Measurements from ENCODE around the gene ASMTL.
"Not testable (repeated sequence)": the region's sequence is repeated elsewhere in the genome, so short reads cannot be mapped to it uniquely, and the experiment has no call there.

ASMTL gene, protein sequence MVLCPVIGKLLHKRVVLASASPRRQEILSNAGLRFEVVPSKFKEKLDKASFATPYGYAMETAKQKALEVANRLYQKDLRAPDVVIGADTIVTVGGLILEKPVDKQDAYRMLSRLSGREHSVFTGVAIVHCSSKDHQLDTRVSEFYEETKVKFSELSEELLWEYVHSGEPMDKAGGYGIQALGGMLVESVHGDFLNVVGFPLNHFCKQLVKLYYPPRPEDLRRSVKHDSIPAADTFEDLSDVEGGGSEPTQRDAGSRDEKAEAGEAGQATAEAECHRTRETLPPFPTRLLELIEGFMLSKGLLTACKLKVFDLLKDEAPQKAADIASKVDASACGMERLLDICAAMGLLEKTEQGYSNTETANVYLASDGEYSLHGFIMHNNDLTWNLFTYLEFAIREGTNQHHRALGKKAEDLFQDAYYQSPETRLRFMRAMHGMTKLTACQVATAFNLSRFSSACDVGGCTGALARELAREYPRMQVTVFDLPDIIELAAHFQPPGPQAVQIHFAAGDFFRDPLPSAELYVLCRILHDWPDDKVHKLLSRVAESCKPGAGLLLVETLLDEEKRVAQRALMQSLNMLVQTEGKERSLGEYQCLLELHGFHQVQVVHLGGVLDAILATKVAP

DNA sequence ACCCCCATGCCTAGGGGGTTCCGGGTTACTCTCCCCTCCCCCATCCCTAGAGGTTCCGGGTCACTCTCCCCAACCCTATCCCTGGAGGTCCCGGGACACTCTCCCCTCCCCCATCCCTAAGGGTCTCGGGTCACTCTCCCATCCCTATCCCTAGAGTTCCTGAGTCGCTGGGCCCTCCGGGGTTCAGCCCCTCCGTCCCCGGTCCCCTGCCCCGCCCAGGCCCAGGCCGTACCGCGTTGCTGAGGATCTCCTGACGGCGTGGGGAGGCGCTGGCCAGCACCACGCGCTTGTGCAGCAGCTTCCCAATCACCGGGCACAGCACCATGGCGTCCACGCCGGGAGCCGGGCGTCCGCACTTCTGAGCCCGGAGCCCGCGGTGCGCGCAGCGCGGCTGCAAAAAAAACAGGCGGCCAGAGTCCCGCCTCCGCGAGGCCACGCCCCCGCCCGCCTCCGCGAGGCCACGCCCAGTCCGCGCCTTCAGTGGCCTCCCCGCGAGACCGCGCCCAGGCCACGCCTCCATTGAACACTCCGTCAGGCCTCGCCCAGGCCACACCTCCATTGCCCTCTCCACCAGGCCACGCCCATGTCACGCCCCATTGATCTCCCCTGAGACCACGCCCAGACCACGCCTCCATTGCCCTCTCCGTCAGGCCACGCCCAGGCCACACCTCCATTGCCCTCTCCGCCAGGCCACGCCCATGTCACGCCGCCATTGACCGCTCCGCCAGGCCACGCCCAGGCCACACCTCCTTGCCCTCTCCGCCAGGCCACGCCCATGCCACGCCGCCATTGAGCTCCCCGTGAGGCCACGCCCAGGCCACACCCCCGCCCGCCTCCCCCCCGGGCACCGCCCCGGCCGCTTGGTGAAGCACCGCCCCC, at the start of gene ASMTL:
ASMTL (minus strand) TSS at position 394 of the 879 bp plus-strand sequence; CDS start at position 325, 69 bp downstream.
- peak; percentile 100 for DNase-seq

DNA sequence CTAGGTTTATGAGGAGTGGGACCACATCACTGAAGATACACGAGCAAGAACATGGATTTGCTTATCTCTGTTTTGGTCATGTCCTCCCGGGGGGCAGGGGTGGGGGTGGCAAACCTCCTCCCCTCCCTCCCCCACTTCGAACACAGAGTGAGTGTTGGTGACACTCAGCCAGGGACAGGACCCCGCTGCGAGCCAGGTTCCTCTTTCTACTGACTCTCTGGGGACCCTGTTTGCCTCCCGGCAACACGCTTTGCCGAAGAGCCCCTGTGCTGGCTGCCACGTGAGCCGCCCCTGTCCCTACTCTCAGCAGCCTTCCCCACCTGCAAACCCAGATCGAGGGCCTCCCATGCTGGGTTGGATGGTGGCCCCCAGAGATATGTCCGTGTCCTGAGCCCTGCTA, 49.5 kb upstream of the ASMTL start:
- DNase-seq = peak; percentile 18 to 25

DNA sequence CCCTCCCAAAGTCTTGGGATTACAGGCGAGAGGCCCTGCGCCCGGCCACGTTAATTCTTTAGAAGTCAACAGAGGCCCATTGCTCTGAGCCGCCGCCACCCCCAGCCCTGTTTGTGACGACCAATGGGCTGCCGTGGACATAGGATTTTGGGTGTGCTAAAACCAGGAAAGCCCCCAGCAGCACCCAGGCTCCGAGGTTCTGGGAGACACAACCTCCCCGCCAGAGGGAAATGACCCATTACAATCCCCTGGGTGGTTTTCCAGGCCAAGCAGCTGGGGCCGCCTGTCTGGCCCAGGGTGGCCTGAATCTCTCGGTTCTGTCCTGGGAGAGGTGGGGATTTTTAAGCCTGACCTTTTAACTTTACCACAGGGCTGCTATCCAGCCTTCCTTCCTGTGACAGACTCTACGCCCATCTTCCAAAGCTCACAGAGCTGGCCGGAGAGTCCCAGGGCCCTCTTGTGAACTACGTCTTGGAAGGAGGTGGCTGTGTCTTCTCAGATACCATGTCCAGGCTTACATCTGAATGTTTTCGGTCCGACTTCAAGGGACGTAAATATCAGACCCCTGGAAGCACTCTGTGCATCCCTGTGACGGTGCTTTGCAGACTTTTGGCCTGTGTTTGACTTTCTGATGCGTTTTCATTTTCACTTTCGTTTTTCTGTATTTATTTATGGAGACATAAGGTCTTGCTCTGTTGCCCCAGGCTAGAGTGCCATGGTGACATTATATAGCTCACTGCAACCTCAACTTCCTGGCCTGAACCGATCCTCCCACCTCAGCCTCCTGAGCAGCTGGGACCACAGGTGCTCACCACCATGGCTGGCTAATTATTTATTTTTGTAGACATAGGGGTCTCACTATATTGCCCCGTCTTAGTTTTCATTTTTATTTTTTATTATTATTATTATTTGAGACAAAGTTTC, 48.3 kb upstream of the ASMTL start:
- DNase-seq = peak; percentile 27 to 32

DNA sequence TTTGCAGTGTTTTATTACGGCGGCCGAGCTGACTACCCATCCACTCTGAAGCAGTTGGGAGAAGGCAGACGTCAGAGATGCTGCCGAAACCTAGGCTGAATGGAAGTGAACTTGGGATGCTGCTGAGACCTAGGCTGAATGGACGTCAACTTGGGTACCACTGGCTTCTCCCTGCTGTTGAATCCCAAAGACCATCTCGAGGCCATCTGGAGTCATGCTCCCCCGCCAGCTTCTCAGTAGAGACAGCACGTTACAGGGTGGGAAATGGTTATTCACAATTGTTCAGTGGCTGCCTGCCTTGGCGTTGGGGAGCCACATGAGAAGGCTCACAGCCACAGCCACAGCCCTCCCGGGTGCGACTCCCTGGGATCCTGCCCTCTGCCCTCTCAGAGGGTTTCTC, 43.4 kb upstream of the ASMTL start:
- peak in 1 of 2 experiments; percentile 12 for DNase-seq

DNA sequence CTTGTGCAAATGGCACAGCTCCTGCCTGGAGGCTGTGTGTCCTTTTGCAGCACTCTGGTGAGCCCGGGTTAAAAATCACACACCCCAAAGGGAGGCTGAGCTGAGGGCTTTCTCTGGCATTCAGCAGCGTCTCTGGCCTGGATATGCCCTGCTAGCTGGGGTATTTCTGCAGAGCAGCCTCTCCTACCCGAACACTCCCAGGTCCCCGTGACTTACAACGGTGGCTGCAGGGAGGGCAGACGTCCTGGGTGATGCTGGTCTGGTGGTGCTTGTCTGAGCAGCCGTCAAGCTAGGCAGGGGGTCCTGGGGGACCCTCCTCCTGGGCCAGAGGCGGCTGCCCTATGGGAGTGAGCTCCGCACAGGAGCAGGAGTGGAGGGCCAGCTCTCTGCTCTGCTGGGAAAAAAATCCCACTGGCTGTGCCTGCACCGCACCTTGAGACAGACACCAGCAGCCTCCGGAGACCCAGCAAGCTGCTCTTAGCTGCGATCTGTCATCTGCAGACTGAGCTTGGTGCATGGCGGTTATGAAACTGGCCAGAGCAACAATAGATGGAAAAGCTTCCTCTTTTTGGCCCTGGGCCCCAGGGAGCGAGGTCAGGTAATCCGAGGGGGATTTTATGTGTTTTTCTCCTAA, 41.3 kb upstream of the ASMTL start:
- peak in 1 of 2 experiments; percentile 19 for DNase-seq

DNA sequence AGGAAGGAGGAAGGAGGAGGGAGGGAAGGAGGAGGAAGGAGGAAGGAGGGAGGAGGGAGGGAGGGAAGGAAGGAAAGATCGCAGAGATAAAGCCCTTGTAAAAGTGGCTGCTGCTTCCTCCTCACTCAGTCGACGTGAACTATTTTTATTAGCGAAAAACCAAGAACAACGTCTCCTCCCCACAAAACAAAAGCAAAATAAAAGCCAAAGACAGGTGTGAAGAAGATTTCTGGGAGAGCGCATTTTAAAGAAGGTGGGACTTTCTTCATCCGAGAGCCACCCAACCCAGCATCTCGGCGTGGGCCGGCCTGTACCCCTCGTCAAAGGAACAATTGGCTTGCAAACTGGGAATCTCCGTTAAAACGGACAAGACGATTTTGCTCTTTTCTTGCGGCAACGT, 40.7 kb upstream of the ASMTL start:
- no peak for DNase-seq

DNA sequence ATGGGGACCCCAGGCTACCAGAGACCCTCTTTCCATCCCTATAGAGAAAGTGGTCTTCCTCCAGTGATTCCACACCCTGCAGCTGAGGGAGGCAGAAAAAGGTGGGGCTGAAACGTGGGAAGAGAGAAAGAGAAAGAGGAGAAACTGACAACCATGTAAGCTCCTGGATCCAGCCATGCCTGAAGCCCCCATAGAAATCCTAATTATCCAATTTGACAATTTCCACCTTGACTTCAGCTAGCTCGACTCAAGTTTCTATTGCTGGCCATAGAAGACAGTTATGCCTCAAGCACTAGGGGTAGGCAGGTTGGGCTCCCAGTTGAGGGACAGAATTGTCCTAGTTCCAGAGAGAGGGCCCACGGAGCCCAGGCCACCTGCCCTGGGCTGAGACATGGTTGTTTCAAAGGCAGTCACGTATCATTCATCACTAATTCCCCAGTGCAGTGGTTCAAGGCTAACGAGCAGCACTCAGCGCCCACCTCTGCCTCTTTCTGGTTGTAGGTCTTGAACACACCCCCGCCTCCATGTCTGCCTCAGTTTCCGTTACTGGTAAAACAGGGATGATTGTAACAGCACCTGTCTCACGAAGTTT, 39.8 kb upstream of the ASMTL start:
- peak in 1 of 2 experiments; percentile 24 for DNase-seq

DNA sequence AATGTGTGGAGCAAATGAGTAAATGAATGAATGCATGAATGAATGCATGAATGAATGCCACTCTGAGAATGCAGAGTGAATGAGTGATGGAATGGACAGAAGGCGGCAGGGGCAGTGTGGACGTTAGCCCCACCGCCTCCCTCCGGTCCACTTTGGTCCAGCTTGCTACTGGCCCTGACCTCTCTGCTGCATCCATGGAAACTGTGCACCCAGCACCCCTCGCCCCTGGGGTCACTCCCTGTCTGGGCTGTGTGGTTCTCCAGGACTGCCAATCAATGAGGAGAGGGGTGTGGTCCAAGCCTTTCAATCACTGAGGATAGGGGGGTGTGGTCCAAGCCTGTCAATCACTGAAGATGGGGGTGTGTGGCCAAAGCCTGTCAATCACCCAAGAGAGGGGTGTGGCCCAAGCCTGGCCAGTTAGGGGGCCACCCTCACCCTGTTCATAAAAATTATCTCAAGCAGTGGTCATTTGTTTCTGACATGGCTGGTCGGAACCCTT, 39.2 kb upstream of the ASMTL start:
- peak; percentile 82 for DNase-seq

DNA sequence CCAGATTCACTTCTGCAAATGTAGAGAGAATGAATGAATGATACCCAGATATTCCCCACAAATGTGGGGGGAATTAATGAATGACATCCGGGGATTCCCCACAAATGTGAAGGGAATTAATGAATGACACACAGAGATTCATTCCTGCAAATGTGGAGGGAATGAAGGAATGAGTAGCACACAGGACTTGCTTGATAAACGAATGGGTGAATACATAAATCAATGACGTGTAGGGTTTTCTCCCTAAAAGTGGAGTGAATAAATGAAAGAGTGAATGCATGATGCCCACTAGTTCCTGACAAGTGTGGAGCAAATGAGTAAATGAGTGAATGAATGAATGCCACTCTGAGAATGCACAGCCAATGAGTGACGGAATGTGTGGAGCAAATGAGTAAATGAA, 38.5 kb upstream of the ASMTL start:
- not testable (repeated sequence) for DNase-seq

DNA sequence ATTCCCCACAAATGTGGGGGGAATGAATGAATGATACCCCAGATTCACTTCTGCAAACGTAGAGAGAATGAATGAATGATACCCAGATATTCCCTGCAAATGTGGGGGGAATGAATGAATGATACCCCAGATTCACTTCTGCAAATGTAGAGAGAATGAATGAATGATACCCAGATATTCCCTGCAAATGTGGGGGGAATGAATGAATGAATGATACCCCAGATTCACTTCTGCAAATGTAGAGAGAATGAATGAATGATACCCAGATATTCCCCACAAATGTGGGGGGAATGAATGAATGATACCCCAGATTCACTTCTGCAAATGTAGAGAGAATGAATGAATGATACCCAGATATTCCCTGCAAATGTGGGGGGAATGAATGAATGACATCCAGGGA, 38.0 kb upstream of the ASMTL start:
- DNase-seq = not testable (repeated sequence)

DNA sequence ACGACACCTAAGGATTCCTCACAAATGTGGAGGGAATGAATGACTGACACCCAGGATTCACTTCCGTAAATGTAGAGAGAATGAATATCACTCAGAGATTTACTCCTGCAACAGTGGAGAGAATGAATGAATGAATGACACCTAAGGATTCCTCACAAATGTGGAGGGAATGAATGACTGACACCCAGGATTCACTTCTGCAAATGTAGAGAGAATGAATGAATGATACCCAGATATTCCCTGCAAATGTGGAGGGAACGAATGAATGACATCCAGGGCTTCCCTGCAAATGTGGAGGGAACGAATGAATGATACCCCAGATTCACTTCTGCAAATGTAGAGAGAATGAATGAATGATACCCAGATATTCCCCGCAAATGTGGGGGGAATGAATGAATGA, 36.6 kb upstream of the ASMTL start:
- not testable (repeated sequence) for DNase-seq

DNA sequence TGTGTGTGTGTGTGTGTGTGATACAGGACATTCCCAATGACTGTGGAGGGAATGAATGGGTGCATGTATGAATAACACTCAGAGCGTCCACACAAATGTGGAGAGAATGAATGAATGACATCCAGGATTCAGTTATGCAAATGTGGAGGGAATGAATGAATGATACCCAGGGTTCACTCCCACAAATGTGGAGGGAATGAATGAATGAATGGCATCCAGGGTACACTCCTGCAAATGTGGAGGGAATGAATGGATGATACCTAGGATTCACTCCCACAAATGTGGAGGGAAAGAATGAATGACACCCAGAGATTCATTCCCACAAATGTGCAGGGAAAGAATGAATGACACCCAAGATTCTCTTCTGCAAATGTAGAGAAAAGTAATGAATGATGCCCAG, 36.0 kb upstream of the ASMTL start:
- no peak for DNase-seq

DNA sequence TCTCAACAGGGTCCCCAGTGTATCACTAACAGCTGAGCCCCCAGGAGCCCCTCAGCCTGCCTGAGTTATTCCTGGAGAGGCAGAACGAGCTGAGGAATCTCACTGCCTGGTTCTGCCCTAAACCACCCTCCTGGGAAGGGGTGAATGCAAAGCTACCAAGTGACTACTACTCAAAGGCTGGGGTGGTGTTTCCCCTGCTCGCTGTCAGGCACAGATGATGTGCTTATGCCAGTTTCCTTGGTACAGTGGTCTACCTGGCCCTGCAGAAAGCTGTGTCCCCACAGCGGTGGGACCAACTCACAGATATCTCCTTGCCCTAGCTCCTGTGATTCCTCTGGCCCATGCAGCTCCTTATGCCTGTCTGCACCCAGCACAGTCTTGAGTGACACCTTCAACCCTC, 35.4 kb upstream of the ASMTL start:
- peak in 1 of 2 experiments; percentile 15 for DNase-seq

DNA sequence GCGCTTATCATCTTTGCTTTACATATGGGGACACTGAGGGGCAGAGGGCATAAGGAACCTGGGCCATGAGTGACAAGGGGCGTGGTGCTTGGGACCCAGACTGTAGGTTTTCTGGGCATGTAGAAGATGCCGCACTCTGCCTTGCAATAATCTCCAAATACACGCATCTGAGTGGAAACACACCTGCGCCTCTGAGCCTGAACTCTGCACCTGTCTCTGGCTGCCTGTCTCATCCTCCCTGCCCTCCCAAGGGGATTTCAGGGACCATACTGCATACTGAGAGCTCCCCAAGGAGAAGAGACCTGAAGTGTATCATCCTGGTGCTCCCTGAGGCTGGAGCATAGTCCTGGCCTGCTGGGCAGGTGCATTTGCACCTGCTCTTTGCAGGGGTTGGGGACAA, 34.7 kb upstream of the ASMTL start:
- no peak for DNase-seq

DNA sequence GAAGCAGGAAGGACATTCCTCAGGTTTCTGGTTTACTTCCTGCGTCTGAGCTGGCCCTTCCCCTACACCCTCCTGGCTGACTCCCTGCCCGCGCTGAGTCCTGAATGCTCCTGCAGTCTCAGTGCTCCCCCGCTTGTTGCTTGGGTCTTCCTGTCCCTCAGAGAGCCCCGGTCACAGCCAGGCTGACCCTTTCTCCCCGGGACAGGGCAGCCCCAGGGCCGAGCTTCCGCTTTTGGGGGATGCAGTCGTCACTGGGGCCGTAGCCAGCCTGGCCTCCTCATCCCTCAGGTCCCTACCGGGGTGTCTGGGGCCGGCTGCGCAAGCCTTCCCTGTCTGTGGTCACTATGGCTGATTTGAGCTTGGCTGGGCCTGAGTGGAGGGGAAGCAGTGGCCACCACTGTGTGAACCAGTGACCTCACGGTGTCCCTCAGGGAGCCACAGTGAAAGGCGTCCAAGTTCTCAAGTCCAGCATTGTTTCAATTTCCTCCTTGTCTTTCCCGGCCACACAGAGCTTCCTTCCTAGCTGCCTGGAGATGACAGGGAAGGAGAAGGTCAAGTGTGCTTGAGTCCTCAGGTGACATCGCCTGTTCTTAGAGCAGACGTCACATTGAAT, 34.1 kb upstream of the ASMTL start:
- DNase-seq = peak; percentile 9 to 14

DNA sequence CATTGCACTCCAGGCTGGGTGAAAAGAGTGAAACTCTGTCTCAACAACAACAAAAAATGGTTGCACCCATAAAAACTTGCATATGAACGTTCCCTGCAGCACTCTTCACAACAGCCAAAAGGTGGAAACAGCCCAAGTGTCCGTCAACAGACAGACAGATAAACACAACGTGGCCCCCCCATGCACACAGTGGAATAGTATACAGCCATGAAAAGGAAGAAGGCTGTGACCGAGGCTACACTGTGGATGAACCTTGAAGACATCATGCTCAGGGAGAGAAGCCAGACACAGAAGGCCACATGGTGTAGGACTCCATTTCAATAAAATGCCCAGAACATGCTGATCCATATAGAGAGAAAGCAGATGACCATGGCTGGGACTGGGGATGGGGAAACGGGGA, 33.5 kb upstream of the ASMTL start:
- DNase-seq = peak; percentile 13 to 16

DNA sequence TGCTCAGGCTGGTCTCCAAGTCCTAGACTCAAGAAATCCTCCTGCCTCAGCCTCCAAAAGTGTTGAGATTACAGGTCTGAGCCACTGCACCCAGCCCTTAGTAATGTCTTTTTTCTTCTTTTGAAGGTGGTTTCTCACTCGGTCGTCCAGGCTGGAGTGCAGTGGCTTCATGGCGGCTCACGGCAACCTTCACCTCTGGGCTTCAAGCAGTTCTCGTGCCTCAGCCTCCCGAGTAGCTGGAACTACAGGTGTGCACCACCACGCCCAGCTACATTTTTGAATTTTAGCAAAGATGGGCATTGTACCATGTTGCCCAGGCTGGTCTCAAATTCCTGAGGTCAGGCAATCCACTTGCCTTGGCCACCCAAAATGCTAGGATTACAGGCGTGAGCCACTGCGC, 32.3 kb upstream of the ASMTL start:
- peak; percentile 17 for DNase-seq

DNA sequence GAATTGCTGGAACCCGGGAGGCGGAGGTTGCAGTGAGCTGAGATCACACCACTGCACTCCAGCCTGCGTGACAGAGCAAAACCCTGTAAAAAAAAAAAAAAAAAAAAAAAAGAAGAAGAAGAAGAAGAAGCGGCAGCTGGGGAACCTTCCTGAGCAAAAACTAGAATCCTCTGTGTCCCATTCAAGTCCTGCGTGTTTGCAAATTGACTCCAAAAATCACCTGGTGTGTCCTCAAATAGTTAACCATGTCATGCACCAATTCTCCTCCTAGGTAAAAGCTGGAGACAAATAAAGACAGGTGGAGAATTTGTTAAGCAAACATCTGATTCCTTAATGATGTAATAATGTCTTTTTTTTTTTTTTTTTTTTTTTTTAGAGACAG, 31.9 kb upstream of the ASMTL start:
- DNase-seq = no peak

DNA sequence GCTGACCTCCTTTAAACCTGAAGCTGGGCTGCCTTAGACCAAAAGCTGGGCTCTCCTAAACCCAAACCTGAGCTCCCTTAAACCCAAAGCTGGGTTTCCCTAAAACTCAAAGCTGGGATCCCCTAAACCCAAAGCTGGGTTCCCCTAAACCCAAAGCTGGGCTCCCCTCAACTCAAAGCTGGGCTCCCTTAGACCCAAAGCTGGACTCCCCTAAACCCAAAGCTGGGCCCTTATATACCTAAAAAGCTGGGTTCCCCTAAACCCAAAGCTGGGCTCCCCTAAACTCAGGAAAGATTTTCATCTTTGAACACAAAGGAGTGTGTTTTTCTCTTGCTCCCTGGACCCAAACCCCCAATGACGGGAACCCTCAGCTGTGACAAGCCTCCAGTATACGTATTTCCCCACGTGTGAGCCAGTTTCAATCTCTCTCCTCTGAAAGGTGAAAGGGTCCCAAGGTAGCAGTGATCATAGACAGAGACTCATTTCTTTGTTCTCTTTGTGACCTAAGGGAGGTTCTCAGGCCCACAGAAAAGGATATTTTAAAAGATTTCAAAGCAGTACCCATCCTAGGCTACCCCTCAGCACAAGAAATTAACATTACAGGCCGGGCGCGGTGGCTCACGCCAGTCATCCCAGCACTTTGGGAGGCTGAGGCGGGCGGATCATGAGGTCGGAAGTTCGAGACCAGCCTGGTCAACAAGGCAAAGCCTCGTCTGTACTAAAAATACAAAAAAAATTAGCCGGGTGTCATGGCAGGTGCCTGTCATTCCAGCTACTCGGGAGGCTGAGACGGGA, 31.3 kb upstream of the ASMTL start:
- DNase-seq = peak; percentile 24 to 37

DNA sequence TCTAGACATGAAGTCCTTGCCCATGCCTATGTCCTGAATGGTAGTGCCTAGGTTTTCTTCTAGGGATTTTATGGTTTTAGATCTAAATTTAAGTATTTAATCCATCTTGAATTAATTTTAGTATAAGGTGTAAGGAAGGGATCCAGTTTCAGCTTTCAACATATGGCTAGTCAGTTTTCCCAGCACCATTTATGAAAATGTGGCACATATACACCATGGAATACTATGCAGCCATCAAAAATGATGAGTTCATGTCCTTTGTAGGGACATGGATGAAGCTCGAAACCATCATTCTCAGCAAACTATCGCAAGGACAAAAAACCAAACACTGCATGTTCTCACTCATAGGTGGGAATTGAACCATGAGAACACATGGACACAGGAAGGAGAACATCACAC, 29.8 kb upstream of the ASMTL start:
- DNase-seq = not testable (repeated sequence)

Data from activated T-cell treated with anti-CD3 and anti-CD28 coated beads, Interleukin-2, amount 50 U/mL, for 48 hours (primary cell).